ENCODE measurements around the gene OR52K2. TPM values are rescaled to one million over a fixed set of nuclear protein-coding genes. Genes with fewer than 3 reads are reported as not detected.

Gene OR52K2
- total and polyA plus RNA-seq, 2 donors (not counting 1 experiment from before 2014, with no cell fraction given): not detected

- H3K27me3 ChIP-seq (replicated peaks in 1 of 4; ENCODE audit: control extremely low read depth in 1 of 4, control insufficient read depth in 3 of 4, insufficient read depth in 4 of 4, low read length in 3 of 4): peaks cover 0 to 5% (median 0%) of the 10 kb centered on the region in 4 experiments
- Mint-ChIP-seq H3K4me3 (no peak overlapping the region), H3K27ac (no peak overlapping the region), H3K4me1 (no peaks in the 10 kb centered on the region), H3K27me3 (no peaks in the 10 kb centered on the region), H3K9me3 (ENCODE audit: insufficient read depth) (no peaks in the 10 kb centered on the region)
- no peaks in the 10 kb centered on the region for H3K4me1 ChIP-seq (ENCODE audit: control insufficient read depth in 2 of 2, insufficient read depth in 2 of 2, low read length in 2 of 2)
- intact Hi-C loops (cut with micrococcal nuclease): no loop called here
- no peaks in the 10 kb centered on the region for H3K79me2 ChIP-seq (ENCODE audit: control insufficient read depth, insufficient read depth, low read length)
- ATAC-seq (ENCODE audit: low read depth): no peak
- H2AFZ ChIP-seq (ENCODE audit: insufficient read depth, low read depth, low read length, poor library complexity, severe bottlenecking): no peak overlapping the region
- TF ChIP-seq EZH2 (IDR thresholded peaks at IDR 0.05; ENCODE audit: borderline replicate concordance, insufficient read depth, low read depth, low read length, poor library complexity, severe bottlenecking) (no peak), CTCF (IDR thresholded peaks at IDR 0.05) (no peak)
- no peaks in the 10 kb centered on the region for H3K9me3 ChIP-seq (ENCODE audit: control extremely low read depth in 1 of 3, control insufficient read depth in 2 of 3, insufficient read depth in 1 of 3, low read length in 2 of 3)
- no peak for DNase-seq
- ChIA-PET CTCF (no interaction called here), POLR2A (no interaction called here)
- H3K27ac ChIP-seq (ENCODE audit: low read length in 2 of 2): no peak overlapping the region
- H3K9ac ChIP-seq (ENCODE audit: low read length): no peak overlapping the region
- no peak overlapping the region for H3K4me2 ChIP-seq (replicated peaks; ENCODE audit: low read depth, low read length, poor library complexity, severe bottlenecking)
- H4K20me1 ChIP-seq (ENCODE audit: control insufficient read depth, insufficient read depth, low read length, poor library complexity, severe bottlenecking): no peaks in the 10 kb centered on the region
- no peaks in the 10 kb centered on the region for H3K36me3 ChIP-seq (replicated peaks in 1 of 2; ENCODE audit: control extremely low read depth in 1 of 2, control insufficient read depth in 1 of 2, extremely low read depth in 1 of 2, insufficient read depth in 2 of 2, low read length in 1 of 2)
- no peak overlapping the region for H3K4me3 ChIP-seq (ENCODE audit: control extremely low read depth in 1 of 5, extremely low read depth in 1 of 5, insufficient read depth in 1 of 5, low read depth in 2 of 5, low read length in 4 of 5)
Observed at GRCh38 chr11:4481240-4481582, 32.1 kb downstream of the OR52K2 start.

GRCh38 chr11:4482445-4482844 lies 33.4 kb downstream of the OR52K2 start, which contains the start of gene OR52K1:
Gene OR52K1, plus strand, starts transcription at chr11:4482646. Its CDS starts 6,255 bp downstream, at chr11:4488901.
- no peak within 1 kb of the TSS for H3K27ac ChIP-seq (ENCODE audit: low read length in 2 of 2)
- DNase-seq (no peak), ATAC-seq (ENCODE audit: low read depth) (no peak)
- ChIA-PET POLR2A (no interaction called here), CTCF (no interaction called here)
- no peak for TF ChIP-seq EZH2 (IDR thresholded peaks at IDR 0.05; ENCODE audit: borderline replicate concordance, insufficient read depth, low read depth, low read length, poor library complexity, severe bottlenecking)
- TF ChIP-seq CTCF (IDR thresholded peaks at IDR 0.05): no peak
- H4K20me1 ChIP-seq (ENCODE audit: control insufficient read depth, insufficient read depth, low read length, poor library complexity, severe bottlenecking): no peaks in the 10 kb centered on the region
- Mint-ChIP-seq H3K4me1 (no peaks in the 10 kb centered on the region), H3K27me3 (no peaks in the 10 kb centered on the region), H3K4me3 (no peak within 1 kb of the TSS), H3K27ac (no peak within 1 kb of the TSS), H3K9me3 (ENCODE audit: insufficient read depth) (no peaks in the 10 kb centered on the region)
- H3K79me2 ChIP-seq (ENCODE audit: control insufficient read depth, insufficient read depth, low read length): no peaks in the 10 kb centered on the region
- no peaks in the 10 kb centered on the region for H3K4me1 ChIP-seq (ENCODE audit: control insufficient read depth in 2 of 2, insufficient read depth in 2 of 2, low read length in 2 of 2)
- no CpG with 5 or more reads among the region's 2 CpGs for WGBS (ENCODE audit: insufficient coverage)
- H3K4me3 ChIP-seq (ENCODE audit: control extremely low read depth in 1 of 5, extremely low read depth in 1 of 5, insufficient read depth in 1 of 5, low read depth in 2 of 5, low read length in 4 of 5): no peak within 1 kb of the TSS
- no peak within 1 kb of the TSS for H3K4me2 ChIP-seq (replicated peaks; ENCODE audit: low read depth, low read length, poor library complexity, severe bottlenecking)
- no peak within 1 kb of the TSS for H2AFZ ChIP-seq (ENCODE audit: insufficient read depth, low read depth, low read length, poor library complexity, severe bottlenecking)
- H3K36me3 ChIP-seq (replicated peaks in 1 of 2; ENCODE audit: control extremely low read depth in 1 of 2, control insufficient read depth in 1 of 2, extremely low read depth in 1 of 2, insufficient read depth in 2 of 2, low read length in 1 of 2): no peaks in the 10 kb centered on the region
- H3K9ac ChIP-seq (ENCODE audit: low read length): no peak within 1 kb of the TSS
- intact Hi-C loops (cut with micrococcal nuclease): no loop called here
- H3K27me3 ChIP-seq (replicated peaks in 1 of 4; ENCODE audit: control extremely low read depth in 1 of 4, control insufficient read depth in 3 of 4, insufficient read depth in 4 of 4, low read length in 3 of 4): peaks cover 0 to 8% (median 2%) of the 10 kb centered on the region in 4 experiments
- no peaks in the 10 kb centered on the region for H3K9me3 ChIP-seq (ENCODE audit: control extremely low read depth in 1 of 3, control insufficient read depth in 2 of 3, insufficient read depth in 1 of 3, low read length in 2 of 3)

Data from B cell (primary cell).